ENCODE data around the gene HTR5A.
"Not testable (repeated sequence)": the region's sequence is repeated elsewhere in the genome, so short reads cannot be mapped to it uniquely, and the experiment has no call there.

Gene HTR5A

GRCh38 chr7:155069992-155070751 lies at the start of gene HTR5A:
HTR5A (plus strand) TSS chr7:155070324; CDS start chr7:155070900, 576 bp downstream.
- DNase-seq (ENCODE audit: low read depth, low spot score) = peak; percentile 75

GRCh38 chr7:155020996-155021395 lies 49.1 kb upstream of the HTR5A start:
- DNase-seq (ENCODE audit: low read depth, low spot score) = no peak

- no peak for DNase-seq (ENCODE audit: low read depth, low spot score)
Measured at GRCh38 chr7:155021699-155022145, 48.4 kb upstream of the HTR5A start.

GRCh38 chr7:155027879-155028278 lies 42.2 kb upstream of the HTR5A start:
- no peak for DNase-seq (ENCODE audit: low read depth, low spot score)

- DNase-seq (ENCODE audit: low read depth, low spot score) = no peak
Measured at GRCh38 chr7:155032978-155033377, 37.1 kb upstream of the HTR5A start.

- not testable (repeated sequence) for DNase-seq (ENCODE audit: low read depth, low spot score)
Measured at GRCh38 chr7:155034495-155034894, 35.6 kb upstream of the HTR5A start.

GRCh38 chr7:155038335-155038734 lies 31.8 kb upstream of the HTR5A start:
- no peak for DNase-seq (ENCODE audit: low read depth, low spot score)

- DNase-seq (ENCODE audit: low read depth, low spot score) = no peak
Measured at GRCh38 chr7:155043756-155044155, 26.4 kb upstream of the HTR5A start.

- DNase-seq (ENCODE audit: low read depth, low spot score) = no peak
Measured at GRCh38 chr7:155048006-155048405, 22.1 kb upstream of the HTR5A start.

GRCh38 chr7:155051355-155051754 lies 18.8 kb upstream of the HTR5A start:
- no peak for DNase-seq (ENCODE audit: low read depth, low spot score)

- no peak for DNase-seq (ENCODE audit: low read depth, low spot score)
Measured at GRCh38 chr7:155053002-155053401, 17.1 kb upstream of the HTR5A start.

GRCh38 chr7:155054761-155055160 lies 15.4 kb upstream of the HTR5A start:
- DNase-seq (ENCODE audit: low read depth, low spot score) = no peak

GRCh38 chr7:155057076-155057475 lies 13.0 kb upstream of the HTR5A start:
- DNase-seq (ENCODE audit: low read depth, low spot score) = no peak

GRCh38 chr7:155058896-155059295 lies 11.2 kb upstream of the HTR5A start:
- DNase-seq (ENCODE audit: low read depth, low spot score) = no peak

- no peak for DNase-seq (ENCODE audit: low read depth, low spot score)
Measured at GRCh38 chr7:155059703-155060102, 10.4 kb upstream of the HTR5A start.

GRCh38 chr7:155062411-155062810 lies 7.7 kb upstream of the HTR5A start:
- no peak for DNase-seq (ENCODE audit: low read depth, low spot score)

- DNase-seq (ENCODE audit: low read depth, low spot score) = no peak
Measured at GRCh38 chr7:155064186-155064585, 5.9 kb upstream of the HTR5A start.

- DNase-seq (ENCODE audit: low read depth, low spot score) = no peak
Measured at GRCh38 chr7:155066417-155066950, 3.6 kb upstream of the HTR5A start.

GRCh38 chr7:155071121-155071651 lies 1.1 kb downstream of the HTR5A start:
- no peak for DNase-seq (ENCODE audit: low read depth, low spot score)

GRCh38 chr7:155071916-155072571 lies 1.9 kb downstream of the HTR5A start:
- no peak for DNase-seq (ENCODE audit: low read depth, low spot score)

GRCh38 chr7:155073922-155074321 lies 3.8 kb downstream of the HTR5A start:
- DNase-seq (ENCODE audit: low read depth, low spot score) = no peak

GRCh38 chr7:155084021-155084420 lies 13.9 kb downstream of the HTR5A start:
- no peak for DNase-seq (ENCODE audit: low read depth, low spot score)

GRCh38 chr7:155084969-155085368 lies 14.8 kb downstream of the HTR5A start:
- DNase-seq (ENCODE audit: low read depth, low spot score) = no peak

Data from iPS DF 19.7 (cell line).